Ascending aorta (tissue), 2 donors: ENCODE measurements around the gene GLYATL1B. TPM values are rescaled to one million over a fixed set of nuclear protein-coding genes. Genes with fewer than 3 reads are reported as not detected.
A peak's percentile ranks its signal among the peaks of the same experiment; 100 is the strongest.
"Not testable (repeated sequence)": the region's sequence is repeated elsewhere in the genome, so short reads cannot be mapped to it uniquely, and the experiment has no call there.

Experiments used
- DNase-seq, 2 donors: peaks; one replicate each; pipeline ENCODE4 v3.0.0-alpha.2; 2019; ENCODE audit warnings: low spot score in 2 of 2
- H3K27ac ChIP-seq, 2 donors: fragments of 200-600 bp; sonication (generic); one replicate each; pipeline ENCODE4 v1.5.1; 2016 to 2017; ENCODE audit warnings: mild to moderate bottlenecking in 1 of 2
- H3K27me3 ChIP-seq: fragments of 200-600 bp; sonication (generic); one replicate; pipeline ENCODE4 v1.5.1; 2017
- H3K36me3 ChIP-seq, 2 donors: fragments of 200-600 bp; sonication (generic); one replicate each; pipeline ENCODE4 v1.5.1; 2016
- H3K4me1 ChIP-seq, 2 donors: fragments of 200-600 bp; sonication (generic); one replicate each; pipeline ENCODE4 v1.5.1; 2016 to 2017; ENCODE audit warnings: mild to moderate bottlenecking in 1 of 2
- H3K4me3 ChIP-seq, 2 donors: fragments of 200-600 bp; sonication (generic); one replicate each; pipeline ENCODE4 v1.5.1; 2016 to 2017; ENCODE audit warnings: mild to moderate bottlenecking in 1 of 2
- H3K9me3 ChIP-seq, 2 donors: fragments of 200-600 bp; sonication (generic); one replicate each; pipeline ENCODE4 v1.5.1; 2016
- intact Hi-C: fragments of 100-400 bp; cut with DNase I; formaldehyde crosslinking; loops from one replicate; pipeline ENCODE4 v1.15.1; 2023
- total RNA-seq: library from RNA; depleted of rRNA; stranded (reverse); fragments of >200 nt; gene quantifications from one replicate; pipeline ENCODE4 v1.1.0, GENCODE V29; 2016
- TF ChIP-seq, protein P1 (sequence below), 3 experiments: fragments of 200-600 bp in 2 of 3; fragments of 450-650 bp in 1 of 3; sonication (generic) in 2 of 3; IDR thresholded peaks; one replicate each; pipeline ENCODE4 v1.5.1; 2016 to 2019; ENCODE audit warnings: antibody characterized with exemption in 3 of 3, mild to moderate bottlenecking in 1 of 3, moderate library complexity in 1 of 3

Gene GLYATL1B
- total RNA-seq, 1 donor from 2014 or later = not detected

DNA sequence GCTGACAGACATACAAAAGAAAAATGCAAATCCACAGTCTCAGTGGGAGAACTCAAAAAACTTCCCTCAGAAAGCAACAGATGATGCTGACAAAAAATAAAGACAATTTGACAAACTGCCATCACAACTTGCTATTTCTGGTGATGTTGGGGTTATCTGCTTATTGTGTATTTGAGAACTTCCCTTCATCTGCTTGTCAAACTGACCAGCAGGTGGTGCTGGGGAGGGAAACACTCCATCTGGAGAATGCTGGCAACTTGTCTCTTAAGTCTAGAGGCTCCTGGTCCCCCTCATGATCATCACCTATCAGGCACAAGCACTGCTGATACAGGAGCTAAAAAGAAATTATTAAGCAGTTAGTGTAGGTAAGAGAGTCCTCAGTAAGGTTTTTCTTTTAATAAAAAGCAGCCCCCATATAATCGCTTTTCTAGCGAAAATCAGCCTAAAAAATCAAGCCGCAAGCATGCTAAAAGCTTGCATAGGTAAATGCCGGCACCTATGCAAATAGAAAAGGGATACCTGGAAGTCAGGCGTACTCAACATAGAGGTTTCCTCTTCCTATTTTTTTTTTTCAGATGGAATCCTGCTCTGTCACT, 11.1 kb downstream of the GLYATL1B start:
- TF ChIP-seq, protein P1, sequence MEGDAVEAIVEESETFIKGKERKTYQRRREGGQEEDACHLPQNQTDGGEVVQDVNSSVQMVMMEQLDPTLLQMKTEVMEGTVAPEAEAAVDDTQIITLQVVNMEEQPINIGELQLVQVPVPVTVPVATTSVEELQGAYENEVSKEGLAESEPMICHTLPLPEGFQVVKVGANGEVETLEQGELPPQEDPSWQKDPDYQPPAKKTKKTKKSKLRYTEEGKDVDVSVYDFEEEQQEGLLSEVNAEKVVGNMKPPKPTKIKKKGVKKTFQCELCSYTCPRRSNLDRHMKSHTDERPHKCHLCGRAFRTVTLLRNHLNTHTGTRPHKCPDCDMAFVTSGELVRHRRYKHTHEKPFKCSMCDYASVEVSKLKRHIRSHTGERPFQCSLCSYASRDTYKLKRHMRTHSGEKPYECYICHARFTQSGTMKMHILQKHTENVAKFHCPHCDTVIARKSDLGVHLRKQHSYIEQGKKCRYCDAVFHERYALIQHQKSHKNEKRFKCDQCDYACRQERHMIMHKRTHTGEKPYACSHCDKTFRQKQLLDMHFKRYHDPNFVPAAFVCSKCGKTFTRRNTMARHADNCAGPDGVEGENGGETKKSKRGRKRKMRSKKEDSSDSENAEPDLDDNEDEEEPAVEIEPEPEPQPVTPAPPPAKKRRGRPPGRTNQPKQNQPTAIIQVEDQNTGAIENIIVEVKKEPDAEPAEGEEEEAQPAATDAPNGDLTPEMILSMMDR (IDR thresholded peaks at IDR 0.05) = peak; percentile 33 to 58 (median 44)
- Histone ChIP-seq H3K4me1 (peaks cover 0 to under 1% of the 10 kb centered on the region in 2 donors), H3K4me3 (no peak overlapping the region), H3K27me3 (no peaks in the 10 kb centered on the region), H3K36me3 (no peaks in the 10 kb centered on the region), H3K9me3 (no peaks in the 10 kb centered on the region), H3K27ac (no peak overlapping the region)
- peak in 1 of 2 donors; percentile 74 for DNase-seq
- intact Hi-C loops = loop anchor here (1.0 to 5.0 kb wide), 2 partner anchors 39 to 60 kb away; no protein-coding TSS in a partner anchor

DNA sequence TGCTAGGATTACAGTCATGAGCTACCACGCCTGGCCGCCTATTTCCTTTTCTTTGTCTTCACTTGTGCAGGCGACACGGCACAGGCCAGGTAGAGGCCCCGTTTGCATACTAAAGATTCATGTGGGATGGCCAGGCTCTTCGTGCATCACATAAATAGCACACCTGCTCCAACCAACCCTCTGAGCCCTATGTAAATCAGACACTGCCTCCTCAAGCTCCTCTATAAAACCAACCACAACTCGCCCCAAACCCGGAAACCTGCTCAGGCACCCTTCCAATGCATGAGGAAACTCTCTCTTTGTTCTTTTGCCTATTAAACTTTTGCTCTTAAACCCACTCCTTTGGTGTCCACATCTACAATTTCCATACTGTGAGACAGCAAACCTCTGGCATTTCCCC, 11.8 kb downstream of the GLYATL1B start:
- not testable (repeated sequence) for H3K27me3 ChIP-seq, H3K27ac ChIP-seq, H3K4me1 ChIP-seq, DNase-seq, H3K36me3 ChIP-seq, H3K9me3 ChIP-seq, H3K4me3 ChIP-seq
- intact Hi-C loops = loop anchor here (1.0 to 5.0 kb wide), 2 partner anchors 38 to 59 kb away; no protein-coding TSS in a partner anchor

DNA sequence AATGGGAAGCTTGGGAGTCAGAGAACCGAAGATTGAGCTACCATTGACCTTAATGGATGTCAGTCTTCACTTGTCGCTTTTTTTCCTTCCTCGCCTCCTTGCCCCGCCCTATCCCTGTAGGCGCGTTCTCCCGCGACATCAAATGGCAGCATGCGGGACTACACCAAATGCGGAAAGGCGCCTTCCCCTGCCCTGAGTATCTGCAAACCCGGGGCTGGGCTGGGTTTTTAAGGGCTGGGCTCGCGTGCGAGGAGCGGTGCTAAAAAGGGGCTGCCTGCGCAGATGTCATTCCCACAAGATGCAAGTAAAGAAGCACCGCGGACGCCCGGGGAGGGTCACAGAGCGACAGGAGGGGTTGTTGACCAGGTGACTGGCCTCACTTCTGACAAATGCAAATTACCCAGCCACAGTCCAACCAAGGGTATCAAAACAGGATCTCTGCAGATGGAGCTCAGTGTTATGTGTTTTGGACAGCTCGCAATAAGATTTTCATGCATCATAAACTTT, 16.2 kb downstream of the GLYATL1B start:
- Histone ChIP-seq H3K4me3 (peak overlapping the region; percentile 16 to 52), H3K36me3 (no peaks in the 10 kb centered on the region), H3K27ac (no peak overlapping the region), H3K9me3 (no peaks in the 10 kb centered on the region), H3K27me3 (no peaks in the 10 kb centered on the region), H3K4me1 (peaks cover 2 to 6% of the 10 kb centered on the region in 2 donors)
- TF ChIP-seq, protein P1 (IDR thresholded peaks at IDR 0.05) = peak in 2 of 3 experiments; percentile 15 to 41
- DNase-seq = peak in 1 of 2 donors; percentile 72
- intact Hi-C loops = no loop called here

DNA sequence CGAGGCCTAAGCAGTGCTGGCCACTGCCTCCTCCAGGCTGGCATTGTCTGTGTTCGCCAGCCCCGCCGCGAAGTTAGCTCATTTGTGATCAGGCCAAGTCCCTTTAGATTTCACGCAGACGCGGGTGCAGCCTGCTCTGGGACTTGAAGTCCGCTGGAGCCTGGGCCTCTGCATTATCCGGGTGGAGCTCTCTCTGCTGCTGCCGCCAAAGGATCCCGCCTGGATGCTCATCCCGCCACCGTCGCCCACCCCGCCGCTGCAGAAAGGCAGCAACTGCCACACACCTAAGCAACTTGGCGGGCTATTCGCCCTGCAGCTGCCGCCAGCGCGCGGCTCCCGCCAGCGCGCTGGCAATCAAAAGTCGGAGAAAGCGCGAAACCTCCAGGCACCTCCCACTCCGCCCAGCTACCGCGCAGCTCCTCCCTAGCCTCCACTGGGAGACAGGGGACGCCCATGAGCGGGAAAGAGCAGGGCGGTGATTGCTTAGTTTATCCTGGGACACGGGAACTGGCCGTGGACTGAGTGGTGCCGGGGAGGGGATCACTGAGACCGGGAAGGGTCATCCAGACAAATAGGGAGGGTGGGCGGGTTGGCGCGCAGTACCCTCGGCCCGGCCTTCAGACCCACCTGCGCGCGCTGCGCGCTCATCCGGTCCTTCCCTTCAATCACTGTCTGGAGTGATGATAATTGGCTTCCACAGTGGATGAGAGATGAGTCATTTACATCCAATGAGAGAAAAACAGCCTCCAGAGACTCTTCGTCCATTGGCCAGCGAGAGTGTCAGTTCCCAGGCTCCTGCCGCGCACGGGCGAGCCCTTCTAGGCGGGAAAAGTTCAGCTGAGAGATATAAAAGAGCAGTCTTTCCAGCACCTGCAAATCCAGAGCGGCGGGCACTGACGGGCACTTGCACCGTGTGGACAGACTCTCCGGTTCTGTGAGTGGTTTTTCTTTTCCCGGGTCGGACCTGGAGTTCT, 20.5 kb downstream of the GLYATL1B start, which contains the start of gene FAM111B:
Gene FAM111B (plus strand): TSS at position 875 of the 974 bp plus-strand sequence. CDS start 2,389 bp downstream, outside the sequence.
- peak within 1 kb of the TSS; percentile 40 to 72 for H3K4me3 ChIP-seq
- peak within 1 kb of the TSS in 1 of 2 donors; percentile 46 for H3K27ac ChIP-seq

DNA sequence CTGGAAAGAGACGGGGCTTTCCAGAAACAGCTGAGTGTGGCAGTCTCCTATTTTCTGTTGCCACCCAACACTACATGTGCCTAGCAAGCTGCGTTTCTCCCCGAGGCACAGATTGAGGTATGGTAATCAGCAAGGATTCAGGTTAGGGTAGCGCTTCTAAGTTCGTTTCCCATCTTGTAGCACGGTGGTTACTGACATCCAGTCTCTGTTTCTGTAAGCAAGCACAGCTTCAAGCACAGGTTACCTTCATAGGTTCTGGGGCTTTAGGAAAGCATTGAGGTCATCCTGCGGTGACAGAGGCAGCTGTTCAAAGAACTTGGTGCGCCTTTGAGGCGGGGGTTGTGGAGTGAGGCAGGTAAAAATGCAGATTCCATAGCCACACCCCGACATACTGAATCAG, 21.6 kb downstream of the GLYATL1B start:
- H3K36me3 ChIP-seq, H3K9me3 ChIP-seq: not testable (repeated sequence)

More for the DNA sequence above, 20.5 kb downstream of the GLYATL1B start, which contains the start of gene FAM111B:
- H3K9me3 ChIP-seq = no peaks in the 10 kb centered on the region
- TF ChIP-seq, protein P1 (IDR thresholded peaks at IDR 0.05) = no peak
- peaks cover 2 to 6% of the 10 kb centered on the region in 2 donors for H3K4me1 ChIP-seq
- intact Hi-C loops = loop anchor here (2.0 kb wide), 1 partner anchor 36 kb away; the partner anchor contains the start of gene FAM111A
- peak; percentile 30 to 86 for DNase-seq
- H3K36me3 ChIP-seq = no peaks in the 10 kb centered on the region
- no peaks in the 10 kb centered on the region for H3K27me3 ChIP-seq

DNA sequence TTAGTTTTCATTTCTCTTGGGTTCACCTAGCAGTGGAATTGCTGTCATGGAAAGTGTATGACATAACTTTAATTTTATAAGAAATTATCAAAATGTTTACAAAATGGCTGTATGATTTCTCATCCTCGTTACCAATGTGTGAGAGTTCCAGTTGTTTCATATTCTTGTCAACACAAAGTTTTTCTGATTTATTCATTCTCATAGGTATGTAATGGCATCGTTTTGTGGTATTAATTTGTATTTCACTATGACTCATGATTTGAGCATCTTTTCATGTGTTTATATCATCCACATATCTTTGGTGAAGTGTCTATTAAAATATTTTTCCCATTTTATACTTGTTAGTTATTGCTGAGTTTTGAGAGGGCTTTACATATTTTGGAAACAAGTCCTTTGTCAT, 26.4 kb downstream of the GLYATL1B start:
- Histone ChIP-seq H3K27ac (no peak overlapping the region), H3K27me3 (no peaks in the 10 kb centered on the region), H3K9me3 (peaks cover 1 to 4% of the 10 kb centered on the region in 2 donors), H3K36me3 (no peaks in the 10 kb centered on the region), H3K4me3 (no peak overlapping the region), H3K4me1 (no peaks in the 10 kb centered on the region)
- intact Hi-C loops = no loop called here
- no peak for DNase-seq
- TF ChIP-seq, protein P1 (IDR thresholded peaks at IDR 0.05) = no peak

More for the DNA sequence above, 21.6 kb downstream of the GLYATL1B start:
- not testable (repeated sequence) for DNase-seq, H3K27me3 ChIP-seq, H3K4me1 ChIP-seq, H3K27ac ChIP-seq
- H3K4me3 ChIP-seq = peak overlapping the region in 1 of 2 donors; percentile 72
- intact Hi-C loops = loop anchor here (2.0 kb wide), 1 partner anchor 35 kb away; the partner anchor contains the start of gene FAM111A
